ENCODE data around the gene SAA1.

- TF ChIP-seq CTCF (IDR thresholded peaks at IDR 0.05) (no peak), POLR2A (IDR thresholded peaks at IDR 0.05) (no peak)
Measured at GRCh38 chr11:18294862-18295261, 28.8 kb downstream of the SAA1 start.
